Endometrial microvascular endothelial cells (primary cell): ENCODE data around the gene BTBD8. TPM values are rescaled to one million over a fixed set of nuclear protein-coding genes. Genes with fewer than 3 reads are reported as not detected.
"Not testable (repeated sequence)": the region's sequence is repeated elsewhere in the genome, so short reads cannot be mapped to it uniquely, and the experiment has no call there.

Experiments used
- in situ Hi-C: cut with HindIII; loops from 2 replicates; pipeline ENCODE4 v1.10.0; 2017; ENCODE audit warnings: low sequenced_read_pairs, low pct_unique_long_range_greater_than_20kb; ENCODE audit errors: inconsistent ontology term
- total RNA-seq: library from RNA; depleted of rRNA; stranded (reverse); fragments of >200 nt; gene quantifications from one replicate; pipeline ENCODE4 v1.2.3, GENCODE V29; 2015; ENCODE audit errors: inconsistent ontology term

The BTBD8 gene
- total RNA-seq, result 0.84 TPM

DNA sequence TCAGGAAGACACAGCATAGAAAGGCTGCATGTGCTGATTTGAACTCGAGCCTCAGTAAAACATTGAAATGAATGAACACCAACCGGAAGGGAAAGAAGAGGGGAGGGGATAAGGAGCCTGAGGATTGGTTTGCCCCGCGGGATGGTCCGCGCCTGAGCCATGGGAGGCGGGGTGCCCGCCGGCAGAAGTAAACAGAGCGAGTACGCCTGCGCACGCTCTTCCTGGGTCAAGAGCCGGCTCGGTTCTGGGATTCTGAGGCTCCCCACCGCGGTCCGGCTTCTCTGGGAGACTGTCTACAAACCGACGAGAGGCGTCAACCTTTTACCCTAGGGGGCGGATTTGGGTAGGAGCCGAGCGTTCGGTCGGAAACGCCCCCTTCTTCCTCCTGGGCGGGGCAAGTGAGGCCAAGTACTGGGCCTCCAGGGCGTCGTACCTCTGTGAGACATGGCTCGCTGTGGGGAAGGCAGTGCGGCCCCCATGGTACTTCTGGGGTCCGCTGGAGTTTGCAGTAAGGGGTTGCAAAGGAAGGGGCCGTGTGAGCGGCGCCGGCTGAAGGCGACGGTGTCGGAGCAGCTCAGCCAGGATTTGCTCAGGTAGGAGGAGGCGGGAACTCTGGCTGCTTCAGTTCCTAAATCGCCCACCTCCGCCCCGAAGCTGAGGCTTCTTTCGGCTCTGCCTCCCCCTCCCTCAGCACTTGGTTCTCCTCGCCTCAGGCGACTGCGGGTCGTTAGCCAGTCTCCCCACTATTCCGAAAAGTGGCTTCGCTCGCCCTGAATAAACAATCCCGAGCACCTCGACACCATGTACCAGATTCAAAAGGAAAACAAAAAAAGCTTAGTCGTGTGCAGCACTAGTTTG lies at the start of gene BTBD8:
Gene BTBD8 (plus strand): TSS at position 218 of the 858 bp plus-strand sequence. CDS start 227 bp downstream, at position 445.
- in situ Hi-C loops, result no loop called here

DNA sequence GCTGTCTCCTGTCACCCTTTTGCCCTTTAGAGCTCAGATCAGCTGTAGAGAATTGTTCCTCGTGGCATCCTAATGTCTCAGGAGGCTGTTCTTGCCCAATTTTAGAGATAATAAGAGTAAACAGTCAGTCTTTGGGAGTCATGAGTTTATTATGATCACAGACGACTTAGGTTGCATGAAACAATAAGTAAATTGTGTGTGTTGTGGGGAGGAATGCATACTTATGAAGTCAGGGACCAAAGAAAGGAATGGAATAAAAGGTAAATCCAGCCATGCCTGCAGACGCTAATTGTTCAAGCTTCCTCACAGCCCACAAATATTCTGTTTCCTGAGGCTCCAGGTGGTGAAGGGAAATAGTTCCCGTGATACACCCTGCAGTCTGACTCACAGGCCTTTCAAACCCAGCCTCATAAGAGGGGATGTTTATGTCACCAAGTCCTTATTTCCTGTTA lies 49.5 kb upstream of the BTBD8 start:
- in situ Hi-C loops, result no loop called here

DNA sequence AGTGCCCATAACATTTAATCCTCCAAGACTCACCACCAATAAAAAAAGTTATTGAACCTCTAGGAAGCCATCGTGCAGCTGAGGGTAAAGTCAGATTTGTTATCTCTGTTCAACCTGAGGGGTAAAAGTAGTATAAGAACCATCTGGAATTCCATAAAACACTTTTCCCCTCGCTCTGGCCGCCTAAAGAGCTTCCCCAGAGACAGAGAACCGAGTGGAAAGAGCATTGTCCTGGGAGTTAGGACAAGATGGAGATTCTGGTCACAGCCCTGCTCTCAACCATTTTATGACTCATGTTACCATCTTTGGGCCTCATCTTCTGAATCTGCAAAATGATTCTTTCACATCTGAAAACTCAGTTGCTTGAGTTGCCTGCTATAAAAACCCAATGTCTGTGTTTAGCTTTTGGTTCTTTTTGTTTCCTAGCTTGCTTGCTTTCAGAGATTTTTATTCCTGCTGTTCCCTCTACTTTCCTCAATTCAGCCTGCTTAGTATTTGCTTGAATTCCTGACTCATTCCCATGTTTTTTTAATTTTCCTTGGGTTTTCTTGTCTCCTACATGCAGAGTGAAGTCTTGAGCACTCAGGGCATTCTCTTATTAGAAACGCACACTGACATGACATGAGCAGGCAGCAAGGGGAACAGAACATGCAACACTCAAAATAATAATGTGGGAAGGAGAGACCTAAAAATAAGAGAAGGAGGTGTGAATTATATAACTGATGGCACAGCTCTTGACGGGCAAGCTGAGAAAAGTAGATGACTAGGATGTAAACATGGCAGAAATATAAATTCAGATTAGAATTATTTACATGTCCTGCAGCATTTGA lies 48.6 kb upstream of the BTBD8 start:
- in situ Hi-C loops, result no loop called here

DNA sequence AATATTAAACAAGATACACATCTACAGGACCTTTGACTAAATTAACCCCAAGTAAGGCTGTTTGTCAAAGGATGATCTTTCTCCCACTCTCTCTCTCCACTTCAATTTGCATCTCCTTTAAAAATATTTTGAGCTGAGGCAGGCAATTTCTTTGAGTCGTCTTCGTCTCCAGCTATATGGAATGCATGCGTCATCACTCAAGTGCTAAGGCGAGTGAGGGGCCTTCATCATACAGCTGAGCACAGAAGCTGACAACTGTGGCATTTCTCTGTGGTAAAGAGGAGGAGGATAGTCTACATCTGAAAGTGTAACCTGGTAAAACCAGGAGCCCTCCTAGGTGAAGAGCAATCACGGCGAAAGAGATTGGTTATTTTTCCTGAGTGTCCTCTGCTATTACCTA lies 42.7 kb upstream of the BTBD8 start:
- in situ Hi-C loops, result no loop called here

DNA sequence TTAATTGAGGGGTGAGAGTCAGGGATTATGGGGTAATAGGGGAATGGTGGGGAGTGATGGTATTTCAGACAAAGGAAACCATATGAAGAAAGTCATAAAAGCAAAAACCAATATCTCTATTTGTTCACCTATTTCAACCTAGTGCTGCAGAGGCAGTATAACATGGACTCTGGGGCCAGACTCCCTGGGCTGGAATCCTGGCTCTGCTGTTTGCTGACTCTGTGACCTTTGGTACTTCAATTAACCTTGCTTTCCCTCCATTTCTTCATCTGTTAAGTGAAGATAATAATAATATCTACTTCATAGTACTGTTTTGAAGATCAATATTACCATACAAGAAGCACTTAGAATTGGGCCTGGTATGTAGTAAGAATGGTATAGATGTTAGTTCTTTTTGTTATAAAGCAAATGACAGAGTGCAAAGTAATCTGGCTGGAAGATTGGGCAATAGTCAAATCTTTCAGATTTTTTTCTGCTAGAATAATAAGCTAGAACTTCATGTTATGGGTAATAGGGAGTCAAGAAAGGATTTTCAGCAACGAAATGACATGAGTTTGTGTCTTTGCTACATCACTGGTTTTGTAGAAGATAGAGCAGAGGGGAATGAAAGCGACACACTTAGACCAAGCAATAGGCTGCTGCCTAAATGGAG lies 41.3 kb upstream of the BTBD8 start:
- in situ Hi-C loops, result no loop called here

DNA sequence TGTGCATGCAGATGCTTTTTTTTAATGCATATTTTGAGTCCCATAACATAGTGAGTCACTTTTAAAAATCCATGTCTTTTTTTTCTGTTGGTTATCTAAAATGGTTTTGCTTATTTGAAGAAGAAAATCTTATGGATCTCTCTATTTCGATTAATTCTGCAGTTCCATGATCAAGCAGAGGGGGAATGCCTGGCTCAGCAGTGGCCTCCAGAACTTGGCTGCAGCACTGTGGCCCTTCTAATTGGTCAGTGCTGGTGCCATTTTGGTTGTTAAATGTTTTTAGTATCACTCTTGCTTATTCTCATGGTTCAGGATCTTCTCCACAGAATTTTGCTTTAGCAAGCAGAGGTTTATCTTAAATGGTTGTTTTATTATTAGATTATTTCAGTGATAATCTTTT lies 39.2 kb upstream of the BTBD8 start:
- in situ Hi-C loops, result no loop called here

DNA sequence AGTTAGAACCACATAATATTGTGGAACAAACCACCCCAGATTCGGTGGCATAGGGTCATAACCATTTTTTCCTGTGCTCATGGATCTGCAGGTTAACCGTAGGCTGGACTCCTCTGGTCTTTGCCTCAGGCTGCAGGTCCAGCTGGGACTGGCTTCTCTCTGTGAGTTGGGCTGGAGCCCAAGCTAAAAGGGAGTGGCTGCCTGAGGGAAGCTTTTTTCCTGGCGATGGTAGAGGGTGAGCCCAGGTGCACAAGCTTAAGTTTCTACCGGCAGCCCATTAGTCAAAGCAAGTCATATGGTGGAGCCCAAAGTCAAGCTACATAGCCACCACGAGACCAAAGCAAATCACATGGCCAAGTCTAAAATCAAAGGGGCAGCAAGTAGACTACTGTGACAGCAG lies 36.5 kb upstream of the BTBD8 start:
- in situ Hi-C loops, result no loop called here

DNA sequence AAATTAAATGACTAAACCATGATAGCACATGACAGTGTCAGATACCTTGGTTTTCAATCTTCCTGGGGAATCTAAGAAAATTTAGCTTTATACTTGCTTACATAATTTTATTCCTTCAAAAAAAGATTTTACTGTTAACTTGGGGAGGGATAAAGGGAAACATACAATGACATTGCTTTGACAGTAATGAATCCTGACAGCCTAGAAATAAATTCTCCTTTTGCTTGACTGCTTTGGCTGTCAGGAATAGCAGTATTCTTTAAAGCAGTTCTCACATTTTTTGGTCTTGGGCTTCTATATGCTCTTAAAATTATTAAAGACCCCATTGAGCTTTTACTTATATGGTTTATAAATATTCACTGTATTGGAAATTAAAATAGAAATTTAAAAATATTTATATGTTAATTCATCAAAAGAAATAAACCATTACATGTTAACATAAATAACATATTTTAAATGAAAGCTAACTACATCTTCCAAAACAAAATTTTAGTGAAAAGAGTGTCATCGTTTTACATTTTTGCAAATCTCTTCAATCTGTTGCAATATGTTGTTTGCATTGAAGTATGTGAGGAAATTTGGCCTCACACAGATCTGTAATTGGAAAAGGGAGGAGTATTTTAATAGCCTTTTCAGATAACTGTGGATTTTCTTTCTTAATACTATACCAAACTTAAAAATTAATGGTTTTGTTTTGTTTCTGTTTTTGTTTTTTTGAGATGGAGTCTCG lies 34.2 kb upstream of the BTBD8 start:
- in situ Hi-C loops, result no loop called here

DNA sequence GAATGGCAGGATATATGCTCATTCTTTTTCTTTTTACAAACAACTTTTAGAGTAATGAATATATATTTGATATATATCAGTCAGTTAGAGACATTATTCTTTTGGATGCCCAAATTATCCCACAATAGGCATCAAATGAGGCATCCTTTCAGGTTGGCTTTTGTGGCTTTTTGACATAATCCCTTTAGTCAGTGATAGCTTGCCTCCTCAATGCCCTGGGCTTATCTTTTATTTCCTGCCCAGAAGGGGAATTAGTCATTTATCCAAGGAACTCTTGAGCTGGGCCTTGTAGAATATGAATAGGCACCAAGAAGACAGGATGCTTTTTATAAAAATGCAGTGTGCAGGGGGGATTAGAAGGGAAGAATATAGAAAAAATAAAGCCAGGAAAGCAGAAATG lies 28.2 kb upstream of the BTBD8 start:
- in situ Hi-C loops, result no loop called here

DNA sequence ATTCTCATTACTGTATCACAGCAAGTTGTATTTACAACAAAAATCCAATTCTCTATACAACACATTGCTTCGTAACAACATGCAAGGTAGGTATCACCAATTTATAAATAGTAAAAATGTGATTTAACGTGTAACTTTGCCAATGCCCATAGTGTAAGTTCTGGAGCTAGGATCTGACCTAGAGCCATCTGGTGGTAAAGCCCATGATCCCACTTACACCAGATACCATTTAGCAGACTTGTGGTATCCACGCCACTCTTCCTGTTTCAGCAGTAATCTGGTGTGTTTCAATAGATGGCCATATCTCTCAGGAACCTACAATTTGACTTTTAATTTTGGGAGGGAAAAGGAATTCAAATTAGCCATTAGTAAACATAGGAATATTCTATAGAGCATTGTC lies 15.1 kb upstream of the BTBD8 start:
- in situ Hi-C loops, result no loop called here

DNA sequence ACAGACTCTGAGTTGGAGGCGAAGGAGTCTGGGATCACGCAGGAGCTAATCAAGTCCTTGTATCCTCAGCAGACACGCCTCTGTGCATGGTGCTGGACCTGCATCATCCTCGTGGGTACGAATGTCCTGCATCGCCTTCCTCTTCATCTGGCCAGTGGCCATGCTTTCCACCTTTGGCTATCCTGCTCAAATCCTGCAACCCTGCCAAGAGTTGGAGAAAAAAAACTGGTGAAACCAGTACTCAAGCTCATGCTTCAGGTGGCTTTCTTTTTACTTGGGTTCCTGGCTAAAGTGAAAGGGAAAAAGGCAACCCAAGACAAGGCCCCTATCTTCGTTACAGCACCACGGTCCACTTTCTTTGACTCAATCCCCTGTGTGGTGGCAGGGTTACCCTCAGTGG lies 13.8 kb upstream of the BTBD8 start:
- in situ Hi-C loops, result no loop called here

DNA sequence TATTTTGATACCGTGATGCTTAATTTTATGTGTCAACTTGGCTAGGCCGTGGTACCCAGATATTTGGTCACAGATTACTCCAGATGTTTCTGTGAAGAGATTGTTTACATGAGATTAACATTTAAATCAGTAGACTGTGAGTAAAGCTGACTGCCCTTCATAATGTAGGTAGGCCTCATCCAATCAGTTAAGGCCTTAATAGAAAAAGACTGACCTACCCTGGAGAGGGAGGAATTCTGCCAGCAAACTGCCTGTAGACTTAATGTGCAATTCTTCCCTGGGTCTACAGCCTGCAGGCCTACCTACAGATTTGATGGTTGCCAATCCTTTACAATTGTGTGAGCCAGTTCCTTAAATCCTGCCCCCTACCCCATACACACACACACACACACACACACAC lies 9.3 kb upstream of the BTBD8 start:
- in situ Hi-C loops, result no loop called here

DNA sequence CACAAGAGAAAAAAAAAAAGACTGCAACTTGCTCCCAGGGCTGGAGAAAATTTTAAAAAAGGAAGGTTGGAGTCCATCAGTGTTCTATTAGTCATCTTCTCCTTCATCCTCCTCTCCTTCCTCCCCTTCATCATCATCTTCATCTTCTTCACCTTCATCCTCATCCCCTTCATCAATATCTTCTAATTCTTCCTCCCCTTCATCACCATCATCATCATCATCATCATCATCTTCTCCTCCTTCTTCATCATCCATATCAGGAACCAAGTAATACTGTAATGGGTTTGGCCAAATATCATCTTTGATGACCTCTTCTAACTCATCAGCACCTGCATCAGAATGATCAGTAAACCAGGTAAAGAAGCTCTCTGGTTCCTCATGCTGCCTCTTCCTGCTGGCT lies 5.7 kb upstream of the BTBD8 start:
- in situ Hi-C loops, result not testable (repeated sequence)

DNA sequence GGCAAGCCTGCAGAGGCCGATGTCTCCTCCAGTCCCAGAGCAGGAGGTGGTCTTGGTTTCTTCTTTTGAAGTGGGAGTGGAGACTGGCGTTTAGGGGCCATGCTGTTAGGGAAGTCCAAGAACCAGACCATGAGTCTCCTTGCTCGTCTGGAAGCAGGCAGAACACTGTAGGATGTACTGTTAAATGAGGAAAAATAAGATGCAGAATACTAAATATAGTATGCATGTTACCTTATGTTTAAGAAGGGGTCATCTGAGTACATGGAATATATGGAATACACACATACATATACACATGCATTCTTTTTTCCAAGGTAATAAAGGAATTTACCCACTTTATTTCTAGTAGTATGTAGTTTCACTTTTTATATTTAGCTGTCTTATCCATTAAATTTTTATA lies 4.8 kb upstream of the BTBD8 start, which contains the start of gene SETSIP:
Gene SETSIP (minus strand): TSS at position 101 of the 400 bp plus-strand sequence. CDS start 0 bp downstream, at position 101.
- in situ Hi-C loops, result no loop called here

DNA sequence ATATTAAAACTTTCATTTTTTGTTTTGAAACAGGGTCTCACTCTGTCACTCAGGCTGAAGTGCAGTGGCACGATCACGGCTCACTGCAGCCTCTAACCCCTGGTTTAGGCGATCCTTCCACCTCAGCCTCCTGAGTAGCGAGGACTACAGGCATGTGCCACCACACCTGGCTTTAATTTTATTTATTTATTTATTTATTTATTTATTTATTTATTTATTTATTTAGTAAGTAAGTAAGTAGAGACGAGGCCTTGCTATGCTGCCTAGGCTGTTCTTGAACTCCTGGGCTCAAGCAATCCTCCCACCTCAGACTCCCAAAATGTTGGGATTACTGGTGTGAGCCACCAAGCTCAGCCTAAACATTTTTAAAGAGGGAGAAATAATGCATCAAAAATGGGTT lies 3.8 kb upstream of the BTBD8 start:
- in situ Hi-C loops, result no loop called here

DNA sequence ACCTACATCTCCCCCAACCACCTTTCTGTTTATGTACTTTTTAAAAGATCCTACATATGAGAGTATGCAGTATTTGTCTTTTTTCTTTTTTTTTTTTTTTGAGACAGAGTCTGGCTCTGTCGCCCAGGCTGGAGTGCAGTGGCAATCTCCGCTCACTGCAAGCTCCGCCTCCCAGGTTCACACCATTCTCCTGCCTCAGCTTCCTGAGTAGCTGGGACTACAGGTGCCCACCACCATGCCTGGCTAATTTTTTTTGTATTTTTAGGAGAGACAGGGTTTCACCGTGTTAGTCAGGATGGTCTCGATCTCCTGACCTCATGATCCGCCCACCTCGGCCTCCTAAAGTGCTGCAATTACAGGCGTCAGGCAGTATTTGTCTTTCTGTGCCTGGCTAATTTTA lies 2.1 kb upstream of the BTBD8 start:
- in situ Hi-C loops, result not testable (repeated sequence)

DNA sequence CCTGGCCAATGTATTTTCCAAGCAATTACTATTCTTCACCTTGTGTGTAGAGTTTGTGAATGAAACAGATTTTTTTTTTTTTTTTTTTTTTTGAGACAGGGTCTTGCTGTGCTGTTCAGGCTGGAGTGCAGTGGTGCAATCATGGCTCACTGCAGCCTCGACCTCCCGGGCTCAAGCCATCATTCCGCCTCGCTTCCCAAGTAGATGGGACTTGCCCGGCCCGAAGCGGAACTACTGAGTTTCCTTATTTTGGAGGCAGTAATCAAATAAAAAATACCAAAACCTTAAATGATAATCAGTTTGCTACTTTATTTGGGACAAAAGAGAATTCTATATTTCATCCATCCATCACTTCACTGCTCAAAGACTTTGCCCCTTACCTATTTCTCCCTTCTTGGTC lies 704 bp upstream of the BTBD8 start:
- in situ Hi-C loops, result no loop called here

DNA sequence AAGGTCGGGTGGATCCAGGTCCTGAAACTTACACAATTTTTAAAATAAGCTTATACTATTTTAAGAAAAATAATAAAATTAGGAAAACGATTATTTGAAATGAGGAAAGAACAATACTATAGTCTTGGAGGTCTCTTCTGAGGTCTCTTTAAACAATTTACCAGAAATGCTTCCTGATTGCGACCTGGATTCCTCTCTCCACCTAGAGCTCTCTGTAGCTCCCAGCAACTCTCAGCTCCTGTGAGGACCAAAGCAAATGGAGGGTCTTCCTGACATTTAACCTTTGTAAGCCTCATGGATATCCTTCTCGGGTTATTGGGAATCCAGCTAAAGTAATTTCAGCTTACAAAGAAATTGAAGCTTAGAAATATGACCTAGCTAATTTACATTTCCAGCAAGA lies 886 bp downstream of the BTBD8 start:
- in situ Hi-C loops, result no loop called here

DNA sequence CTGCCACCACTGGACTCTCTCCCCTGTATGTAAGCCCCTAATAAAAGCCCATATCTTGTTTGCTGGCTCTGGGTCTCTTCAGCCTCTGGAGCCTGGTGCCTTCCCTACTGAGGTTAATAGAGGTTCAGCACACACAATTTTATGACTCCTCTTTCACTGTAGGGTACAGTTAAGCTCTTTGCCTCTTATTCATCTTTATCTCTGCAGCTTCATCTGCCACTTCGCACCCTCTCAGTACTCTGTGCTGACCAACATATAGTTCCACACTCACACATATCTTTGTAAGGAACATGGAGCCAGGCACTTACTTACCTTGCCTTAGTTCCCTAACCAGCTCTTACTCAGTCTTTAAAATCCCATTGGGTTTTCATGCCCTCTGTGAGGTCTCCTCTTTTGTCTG lies 4.5 kb downstream of the BTBD8 start:
- in situ Hi-C loops, result no loop called here
